OCI-LY1 (cell line): ENCODE results near the gene SOBP.

ENCODE experiments used
- EZH2 ChIP-seq: fragments of 200-600 bp; sonication (generic), shearing (Covaris generic); IDR thresholded peaks from 2 replicates; pipeline ENCODE4 v1.8.0; 2017; ENCODE audit warnings: borderline replicate concordance, mixed run types, mild to moderate bottlenecking, antibody characterized with exemption, low read length, moderate library complexity, mixed read lengths
- TF ChIP-seq, protein P1 (sequence below): fragments of 200-600 bp; sonication (generic), shearing (Covaris generic); IDR thresholded peaks from 2 replicates; pipeline ENCODE4 v1.5.1; 2017; ENCODE audit warnings: mild to moderate bottlenecking, antibody characterized with exemption, low read length, moderate library complexity, mixed read lengths

DNA sequence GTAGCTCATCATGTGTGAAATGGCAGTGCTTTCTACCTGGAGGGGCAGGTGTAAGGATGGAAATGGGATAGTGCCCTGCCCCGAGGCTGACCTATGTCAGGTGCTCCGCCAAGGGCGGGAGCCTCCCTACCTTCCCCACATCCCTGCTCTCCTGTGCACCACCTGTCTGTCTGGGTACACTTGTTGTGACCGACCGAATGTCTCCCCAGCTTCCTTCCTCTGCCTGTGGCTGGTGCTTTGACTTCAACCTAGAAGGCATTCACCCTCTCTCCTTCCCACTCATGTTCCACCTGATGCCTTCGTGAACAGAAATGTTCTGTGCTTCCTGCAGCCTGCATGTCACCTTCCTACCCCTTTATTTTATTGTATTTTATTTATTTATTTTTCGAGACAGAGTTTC, 219.4 kb downstream of the SOBP start:
- TF ChIP-seq, protein P1, sequence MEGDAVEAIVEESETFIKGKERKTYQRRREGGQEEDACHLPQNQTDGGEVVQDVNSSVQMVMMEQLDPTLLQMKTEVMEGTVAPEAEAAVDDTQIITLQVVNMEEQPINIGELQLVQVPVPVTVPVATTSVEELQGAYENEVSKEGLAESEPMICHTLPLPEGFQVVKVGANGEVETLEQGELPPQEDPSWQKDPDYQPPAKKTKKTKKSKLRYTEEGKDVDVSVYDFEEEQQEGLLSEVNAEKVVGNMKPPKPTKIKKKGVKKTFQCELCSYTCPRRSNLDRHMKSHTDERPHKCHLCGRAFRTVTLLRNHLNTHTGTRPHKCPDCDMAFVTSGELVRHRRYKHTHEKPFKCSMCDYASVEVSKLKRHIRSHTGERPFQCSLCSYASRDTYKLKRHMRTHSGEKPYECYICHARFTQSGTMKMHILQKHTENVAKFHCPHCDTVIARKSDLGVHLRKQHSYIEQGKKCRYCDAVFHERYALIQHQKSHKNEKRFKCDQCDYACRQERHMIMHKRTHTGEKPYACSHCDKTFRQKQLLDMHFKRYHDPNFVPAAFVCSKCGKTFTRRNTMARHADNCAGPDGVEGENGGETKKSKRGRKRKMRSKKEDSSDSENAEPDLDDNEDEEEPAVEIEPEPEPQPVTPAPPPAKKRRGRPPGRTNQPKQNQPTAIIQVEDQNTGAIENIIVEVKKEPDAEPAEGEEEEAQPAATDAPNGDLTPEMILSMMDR: no peak
- no peak for TF ChIP-seq EZH2
